Lower leg skin (tissue), 3 donors: ENCODE results near the gene GAP43.

Experiments used
- CTCF ChIP-seq, 3 donors: fragments of 450-650 bp; IDR thresholded peaks; one replicate each; pipeline ENCODE4 v1.5.1; 2016; ENCODE audit warnings: antibody characterized with exemption in 3 of 3, mild to moderate bottlenecking in 3 of 3, moderate library complexity in 2 of 3
- POLR2A ChIP-seq, 2 donors: fragments of 450-650 bp; IDR thresholded peaks; one replicate each; pipeline ENCODE4 v1.6.1; 2016 to 2017; ENCODE audit warnings: antibody characterized with exemption in 2 of 2, mild to moderate bottlenecking in 1 of 2, moderate library complexity in 1 of 2

- TF ChIP-seq POLR2A (IDR thresholded peaks at IDR 0.05) (no peak), CTCF (IDR thresholded peaks at IDR 0.05) (no peak)
Observed at GRCh38 chr3:115638991-115639390, 15.7 kb downstream of the GAP43 start.
